SK-N-SH (cell line): ENCODE results near the gene AGPAT3. TPM values are rescaled to one million over a fixed set of nuclear protein-coding genes. Genes with fewer than 3 reads are reported as not detected.

ENCODE experiments used
- CTCF ChIA-PET: fragments of 300-600, 350-600 bp; formaldehyde crosslinking; extraction: SDS; loops from one replicate; lab custom pipeline; 2021; lab: Yijun Ruan, JAX
- POLR2A ChIA-PET: fragments of 350-600 bp; sonication (Branson Sonifier 250); formaldehyde crosslinking; extraction: SDS; loops from one replicate; lab custom pipeline; 2020; ENCODE audit warnings: antibody characterized with exemption, inconsistent platforms; lab: Yijun Ruan, JAX
- DNase-seq: peaks from one replicate; pipeline ENCODE4 v3.0.0; 2012
- H2AFZ ChIP-seq: fragments of 200-600 bp; sonication (generic); 2 replicates; pipeline ENCODE4 v1.8.1; 2016; ENCODE audit warnings: antibody characterized with exemption, mild to moderate bottlenecking, low read depth
- H3F3A ChIP-seq: fragments of 200-600 bp; sonication (generic); replicated peaks from 2 replicates; pipeline ENCODE3; 2016; ENCODE audit warnings: antibody characterized with exemption, mild to moderate bottlenecking; ENCODE audit not compliant: insufficient read depth
- H3K27ac ChIP-seq, 2 experiments: fragments of 200-500 bp in 1 of 2; fragments of 200-600 bp in 1 of 2; sonication (Bioruptor generic) in 1 of 2; sonication (generic), shearing (Covaris generic) in 1 of 2; 2 replicates each; pipeline versions ENCODE4 v1.5.1 to v1.6.1; 2014 to 2016; ENCODE audit warnings: low read depth in 2 of 2, inconsistent platforms in 1 of 2, low read length in 1 of 2, mild to moderate bottlenecking in 1 of 2, mixed read lengths in 1 of 2
- H3K27me3 ChIP-seq: fragments of 200-600 bp; sonication (generic), shearing (Covaris generic); 2 replicates; pipeline ENCODE4 v1.6.1; 2016; ENCODE audit warnings: mixed run types; ENCODE audit not compliant: insufficient read depth
- H3K36me3 ChIP-seq, 2 experiments: fragments of 200-500 bp in 1 of 2; fragments of 200-600 bp in 1 of 2; sonication (Bioruptor generic) in 1 of 2; sonication (generic) in 1 of 2; replicated peaks in 1 of 2; 2 replicates each; pipeline versions ENCODE3 to v1.5.1; 2014 to 2016; ENCODE audit warnings: low read length in 1 of 2, mild to moderate bottlenecking in 1 of 2; ENCODE audit not compliant: insufficient read depth in 2 of 2, control insufficient read depth in 1 of 2
- H3K4me1 ChIP-seq, 2 experiments: fragments of 200-500 bp in 1 of 2; fragments of 200-600 bp in 1 of 2; sonication (Bioruptor generic) in 1 of 2; sonication (generic), shearing (Covaris generic) in 1 of 2; 2 replicates each; pipeline versions ENCODE4 v1.5.1 to v1.6.1; 2014 to 2016; ENCODE audit warnings: low read depth in 1 of 2, low read length in 1 of 2, mixed run types in 1 of 2; ENCODE audit not compliant: insufficient read depth in 2 of 2, control insufficient read depth in 1 of 2
- H3K4me2 ChIP-seq: fragments of 200-600 bp; sonication (generic), shearing (Covaris generic); 2 replicates; pipeline ENCODE4 v1.6.1; 2017; ENCODE audit warnings: mixed run types
- H3K4me3 ChIP-seq, 2 experiments: fragments of 200-500 bp in 1 of 2; fragments of 200-600 bp in 1 of 2; sonication (Bioruptor generic) in 1 of 2; sonication (generic), shearing (Covaris generic) in 1 of 2; 2 replicates each; pipeline versions ENCODE4 v1.5.1 to v1.8.1; 2014 to 2016; ENCODE audit warnings: low read depth in 2 of 2, inconsistent platforms in 1 of 2, low read length in 1 of 2, mild to moderate bottlenecking in 1 of 2, mixed read lengths in 1 of 2, moderate library complexity in 1 of 2
- H3K79me2 ChIP-seq: fragments of 200-600 bp; sonication (generic); 2 replicates; pipeline ENCODE4 v1.8.1; 2017; ENCODE audit warnings: mild to moderate bottlenecking; ENCODE audit not compliant: insufficient read depth
- H3K9ac ChIP-seq: fragments of 200-600 bp; sonication (generic); 2 replicates; pipeline ENCODE4 v1.6.1; 2017; ENCODE audit warnings: mixed run types
- H3K9me2 ChIP-seq: fragments of 200-600 bp; sonication (generic); 2 replicates; pipeline ENCODE4 v1.6.1; 2017; ENCODE audit warnings: mixed run types
- H3K9me3 ChIP-seq: fragments of 200-600 bp; sonication (generic); 2 replicates; pipeline ENCODE4 v1.6.1; 2017; ENCODE audit warnings: mixed run types, mild to moderate bottlenecking, moderate library complexity
- H4K20me1 ChIP-seq: fragments of 200-600 bp; sonication (generic); 2 replicates; pipeline ENCODE4 v1.6.1; 2017; ENCODE audit warnings: mild to moderate bottlenecking, mixed run types; ENCODE audit not compliant: insufficient read depth
- EP300 ChIP-seq, 2 experiments: IDR thresholded peaks; 2 replicates each; pipeline versions ENCODE4 v1.4.0 to v1.6.1; 2012; ENCODE audit warnings: borderline replicate concordance in 1 of 2, low read depth in 1 of 2, low read length in 1 of 2
- EZH2phosphoT487 ChIP-seq: fragments of 200-600 bp; sonication (generic); IDR thresholded peaks from 2 replicates; pipeline ENCODE4 v1.6.1; 2017; ENCODE audit warnings: low read depth, mixed run types, mild to moderate bottlenecking, antibody characterized with exemption, moderate library complexity, borderline replicate concordance
- FOSL2 ChIP-seq: IDR thresholded peaks from 2 replicates; pipeline ENCODE4 v1.4.0; 2012; ENCODE audit warnings: low read depth, mild to moderate bottlenecking, moderate library complexity, borderline replicate concordance
- FOXM1 ChIP-seq: IDR thresholded peaks from 2 replicates; pipeline ENCODE4 v1.4.0; 2012; ENCODE audit warnings: low read depth, mild to moderate bottlenecking
- GABPA ChIP-seq: IDR thresholded peaks from 2 replicates; pipeline ENCODE4 v1.4.0; 2012; ENCODE audit warnings: low read depth, mild to moderate bottlenecking
- NRF1 ChIP-seq: IDR thresholded peaks from 2 replicates; pipeline ENCODE4 v1.6.1; 2012; ENCODE audit warnings: low read depth, mild to moderate bottlenecking, low read length
- POLR2AphosphoS5 ChIP-seq: IDR thresholded peaks from 2 replicates; pipeline ENCODE4 v1.6.1; 2012; ENCODE audit warnings: low read depth, low read length
- RCOR1 ChIP-seq: fragments of 150-350 bp; IDR thresholded peaks from 2 replicates; pipeline ENCODE4 v1.6.1; 2017; ENCODE audit warnings: antibody characterized with exemption, low read length
- RXRA ChIP-seq: IDR thresholded peaks from 2 replicates; pipeline ENCODE4 v1.4.0; 2012; ENCODE audit warnings: low read depth, mild to moderate bottlenecking, borderline replicate concordance
- SMC3 ChIP-seq: IDR thresholded peaks from 2 replicates; pipeline ENCODE4 v1.6.1; 2012; ENCODE audit warnings: low read depth, low read length, improper control_type of control experiment
- TAF1 ChIP-seq: IDR thresholded peaks from 2 replicates; pipeline ENCODE4 v1.6.1; 2012; ENCODE audit warnings: low read depth, mild to moderate bottlenecking, low read length, moderate library complexity, borderline replicate concordance
- TCF12 ChIP-seq: IDR thresholded peaks from 2 replicates; pipeline ENCODE4 v1.4.0; 2012
- TEAD4 ChIP-seq: IDR thresholded peaks from 2 replicates; pipeline ENCODE4 v1.4.0; 2012; ENCODE audit warnings: mild to moderate bottlenecking, borderline replicate concordance; ENCODE audit not compliant: insufficient read depth
- WGBS: methylation state at CpG from one replicate; pipeline ENCODE4 v1.1.6; 2017; ENCODE audit warnings: low lambda C conversion rate; 5-methylcytosine and 5-hydroxymethylcytosine counted together
- polyA plus RNA-seq, 3 experiments: library from polyadenylated mRNA; depleted of rRNA; stranded (reverse); fragments of >200 nt; gene quantifications; 2 replicates each; pipeline ENCODE4 v1.2.3, GENCODE V29; 2012
- TF ChIP-seq, protein P1 (sequence below): IDR thresholded peaks from 2 replicates; pipeline ENCODE4 v1.4.0; 2012; ENCODE audit warnings: low read depth, borderline replicate concordance
- TF ChIP-seq, protein P2 (sequence below): IDR thresholded peaks from 2 replicates; pipeline ENCODE4; 2012
- TF ChIP-seq, protein P3 (sequence below): fragments of 200-600 bp; sonication (generic); IDR thresholded peaks from 2 replicates; pipeline ENCODE4 v1.6.1; 2017; ENCODE audit warnings: antibody characterized with exemption, mild to moderate bottlenecking, moderate library complexity
- TF ChIP-seq, protein P4 (sequence below): IDR thresholded peaks from 2 replicates; pipeline ENCODE4 v1.6.1; 2012; ENCODE audit warnings: mild to moderate bottlenecking, low read depth, low read length, moderate library complexity
- TF ChIP-seq, protein P5 (sequence below): fragments of 150-350 bp; IDR thresholded peaks from 2 replicates; pipeline ENCODE4 v1.6.1; 2017; ENCODE audit warnings: antibody characterized with exemption, low read length, low read depth, borderline replicate concordance

The AGPAT3 gene
- polyA plus RNA-seq, 1 of the 3 experiments (the other 2 are of a cell fraction) = 35.3 TPM

DNA sequence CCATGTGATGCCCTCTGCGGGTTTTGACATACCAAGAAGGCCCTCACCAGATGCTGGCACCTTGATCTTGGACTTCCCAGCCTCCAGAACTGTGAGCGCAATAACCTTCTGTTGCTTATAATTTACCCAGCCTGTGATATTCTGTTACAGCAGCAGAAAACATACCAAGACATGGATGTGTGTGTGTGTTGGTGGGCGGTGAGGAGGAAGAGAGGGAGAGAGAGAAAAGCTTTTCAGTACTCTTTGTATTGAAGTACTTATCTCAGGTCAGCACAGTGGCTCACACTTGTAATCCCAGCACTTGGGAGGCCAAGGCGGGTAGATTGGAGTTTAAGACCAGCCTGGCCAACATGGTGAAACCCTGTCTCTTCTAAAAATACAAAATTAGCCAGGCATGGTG, 170.2 kb downstream of the AGPAT3 start:
- TF ChIP-seq FOXM1 = no peak
- TF ChIP-seq, protein P1, sequence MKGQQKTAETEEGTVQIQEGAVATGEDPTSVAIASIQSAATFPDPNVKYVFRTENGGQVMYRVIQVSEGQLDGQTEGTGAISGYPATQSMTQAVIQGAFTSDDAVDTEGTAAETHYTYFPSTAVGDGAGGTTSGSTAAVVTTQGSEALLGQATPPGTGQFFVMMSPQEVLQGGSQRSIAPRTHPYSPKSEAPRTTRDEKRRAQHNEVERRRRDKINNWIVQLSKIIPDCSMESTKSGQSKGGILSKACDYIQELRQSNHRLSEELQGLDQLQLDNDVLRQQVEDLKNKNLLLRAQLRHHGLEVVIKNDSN = no peak
- TF ChIP-seq, protein P2, sequence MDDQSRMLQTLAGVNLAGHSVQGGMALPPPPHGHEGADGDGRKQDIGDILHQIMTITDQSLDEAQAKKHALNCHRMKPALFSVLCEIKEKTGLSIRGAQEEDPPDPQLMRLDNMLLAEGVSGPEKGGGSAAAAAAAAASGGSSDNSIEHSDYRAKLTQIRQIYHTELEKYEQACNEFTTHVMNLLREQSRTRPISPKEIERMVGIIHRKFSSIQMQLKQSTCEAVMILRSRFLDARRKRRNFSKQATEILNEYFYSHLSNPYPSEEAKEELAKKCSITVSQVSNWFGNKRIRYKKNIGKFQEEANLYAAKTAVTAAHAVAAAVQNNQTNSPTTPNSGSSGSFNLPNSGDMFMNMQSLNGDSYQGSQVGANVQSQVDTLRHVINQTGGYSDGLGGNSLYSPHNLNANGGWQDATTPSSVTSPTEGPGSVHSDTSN = no peak
- TF ChIP-seq EP300 (IDR thresholded peaks at IDR 0.05; ENCODE audit: borderline replicate concordance in 1 of 2, low read depth in 1 of 2, low read length in 1 of 2) = no peak
- TF ChIP-seq, protein P3, sequence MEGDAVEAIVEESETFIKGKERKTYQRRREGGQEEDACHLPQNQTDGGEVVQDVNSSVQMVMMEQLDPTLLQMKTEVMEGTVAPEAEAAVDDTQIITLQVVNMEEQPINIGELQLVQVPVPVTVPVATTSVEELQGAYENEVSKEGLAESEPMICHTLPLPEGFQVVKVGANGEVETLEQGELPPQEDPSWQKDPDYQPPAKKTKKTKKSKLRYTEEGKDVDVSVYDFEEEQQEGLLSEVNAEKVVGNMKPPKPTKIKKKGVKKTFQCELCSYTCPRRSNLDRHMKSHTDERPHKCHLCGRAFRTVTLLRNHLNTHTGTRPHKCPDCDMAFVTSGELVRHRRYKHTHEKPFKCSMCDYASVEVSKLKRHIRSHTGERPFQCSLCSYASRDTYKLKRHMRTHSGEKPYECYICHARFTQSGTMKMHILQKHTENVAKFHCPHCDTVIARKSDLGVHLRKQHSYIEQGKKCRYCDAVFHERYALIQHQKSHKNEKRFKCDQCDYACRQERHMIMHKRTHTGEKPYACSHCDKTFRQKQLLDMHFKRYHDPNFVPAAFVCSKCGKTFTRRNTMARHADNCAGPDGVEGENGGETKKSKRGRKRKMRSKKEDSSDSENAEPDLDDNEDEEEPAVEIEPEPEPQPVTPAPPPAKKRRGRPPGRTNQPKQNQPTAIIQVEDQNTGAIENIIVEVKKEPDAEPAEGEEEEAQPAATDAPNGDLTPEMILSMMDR = no peak
- TF ChIP-seq, protein P4, sequence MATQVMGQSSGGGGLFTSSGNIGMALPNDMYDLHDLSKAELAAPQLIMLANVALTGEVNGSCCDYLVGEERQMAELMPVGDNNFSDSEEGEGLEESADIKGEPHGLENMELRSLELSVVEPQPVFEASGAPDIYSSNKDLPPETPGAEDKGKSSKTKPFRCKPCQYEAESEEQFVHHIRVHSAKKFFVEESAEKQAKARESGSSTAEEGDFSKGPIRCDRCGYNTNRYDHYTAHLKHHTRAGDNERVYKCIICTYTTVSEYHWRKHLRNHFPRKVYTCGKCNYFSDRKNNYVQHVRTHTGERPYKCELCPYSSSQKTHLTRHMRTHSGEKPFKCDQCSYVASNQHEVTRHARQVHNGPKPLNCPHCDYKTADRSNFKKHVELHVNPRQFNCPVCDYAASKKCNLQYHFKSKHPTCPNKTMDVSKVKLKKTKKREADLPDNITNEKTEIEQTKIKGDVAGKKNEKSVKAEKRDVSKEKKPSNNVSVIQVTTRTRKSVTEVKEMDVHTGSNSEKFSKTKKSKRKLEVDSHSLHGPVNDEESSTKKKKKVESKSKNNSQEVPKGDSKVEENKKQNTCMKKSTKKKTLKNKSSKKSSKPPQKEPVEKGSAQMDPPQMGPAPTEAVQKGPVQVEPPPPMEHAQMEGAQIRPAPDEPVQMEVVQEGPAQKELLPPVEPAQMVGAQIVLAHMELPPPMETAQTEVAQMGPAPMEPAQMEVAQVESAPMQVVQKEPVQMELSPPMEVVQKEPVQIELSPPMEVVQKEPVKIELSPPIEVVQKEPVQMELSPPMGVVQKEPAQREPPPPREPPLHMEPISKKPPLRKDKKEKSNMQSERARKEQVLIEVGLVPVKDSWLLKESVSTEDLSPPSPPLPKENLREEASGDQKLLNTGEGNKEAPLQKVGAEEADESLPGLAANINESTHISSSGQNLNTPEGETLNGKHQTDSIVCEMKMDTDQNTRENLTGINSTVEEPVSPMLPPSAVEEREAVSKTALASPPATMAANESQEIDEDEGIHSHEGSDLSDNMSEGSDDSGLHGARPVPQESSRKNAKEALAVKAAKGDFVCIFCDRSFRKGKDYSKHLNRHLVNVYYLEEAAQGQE = no peak
- no peak for TF ChIP-seq NRF1
- TF ChIP-seq RXRA = no peak
- TF ChIP-seq RCOR1 = no peak
- TF ChIP-seq GABPA = no peak
- TF ChIP-seq EZH2phosphoT487 = no peak
- no peak for TF ChIP-seq TEAD4
- TF ChIP-seq TCF12 = no peak
- TF ChIP-seq, protein P5, sequence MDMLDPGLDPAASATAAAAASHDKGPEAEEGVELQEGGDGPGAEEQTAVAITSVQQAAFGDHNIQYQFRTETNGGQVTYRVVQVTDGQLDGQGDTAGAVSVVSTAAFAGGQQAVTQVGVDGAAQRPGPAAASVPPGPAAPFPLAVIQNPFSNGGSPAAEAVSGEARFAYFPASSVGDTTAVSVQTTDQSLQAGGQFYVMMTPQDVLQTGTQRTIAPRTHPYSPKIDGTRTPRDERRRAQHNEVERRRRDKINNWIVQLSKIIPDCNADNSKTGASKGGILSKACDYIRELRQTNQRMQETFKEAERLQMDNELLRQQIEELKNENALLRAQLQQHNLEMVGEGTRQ = no peak
- no peak for TF ChIP-seq POLR2AphosphoS5
- TF ChIP-seq SMC3 = no peak
- TF ChIP-seq TAF1 = no peak
- TF ChIP-seq FOSL2 = no peak
- POLR2A ChIA-PET = no interaction called here

More for the DNA sequence above, 170.2 kb downstream of the AGPAT3 start:
- Histone ChIP-seq H3K9ac (no peak overlapping the region), H3K27me3 (no peaks in the 10 kb centered on the region), H3K4me2 (no peak overlapping the region), H3F3A (peaks cover 3% of the 10 kb centered on the region), H3K79me2 (peaks cover 64% of the 10 kb centered on the region), H2AFZ (no peak overlapping the region), H3K9me2 (no peaks in the 10 kb centered on the region), H3K4me1 (no peaks in the 10 kb centered on the region), H3K36me3 (peaks cover 23 to 50% of the 10 kb centered on the region in 2 experiments), H4K20me1 (peaks cover 22% of the 10 kb centered on the region), H3K27ac (no peak overlapping the region), H3K4me3 (no peak overlapping the region), H3K9me3 (no peaks in the 10 kb centered on the region)
- CTCF ChIA-PET = interaction anchor here (1.0 kb wide), 1 partner anchor 224 kb away, joined by 4 read pairs; no protein-coding TSS in a partner anchor
- no peak for DNase-seq
- 97% methylated on average over 4 of the region's 4 CpGs for WGBS
